ENCODE measurements around the gene FBRSL1.

DNA sequence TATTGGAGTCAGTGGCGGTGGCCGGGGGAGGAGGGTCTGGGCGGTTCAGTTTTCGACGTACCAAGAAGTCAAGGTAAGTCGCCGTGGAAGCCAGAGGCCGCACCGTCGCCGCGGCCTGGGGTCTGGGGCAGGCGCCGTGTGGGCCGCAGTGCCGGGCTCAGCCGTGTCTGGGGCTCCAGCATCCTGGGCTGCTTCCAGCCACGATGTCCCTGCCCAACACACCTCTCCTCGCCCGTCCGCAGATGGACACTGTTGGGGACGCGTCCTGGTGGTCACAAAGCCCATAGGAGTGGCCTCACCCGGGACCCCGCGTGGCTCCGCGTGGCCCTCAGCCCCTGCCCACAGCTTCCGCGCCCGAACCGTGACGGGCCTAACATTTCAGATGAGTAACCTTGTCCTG is 59.1 kb downstream of the FBRSL1 start:
- TF ChIP-seq EZH2 (IDR thresholded peaks at IDR 0.05; ENCODE audit: insufficient read depth, poor library complexity, severe bottlenecking) (no peak), EZH2phosphoT487 (IDR thresholded peaks at IDR 0.05; ENCODE audit: insufficient read depth, low read depth) (no peak)

All from GM23248 (cell line).